ENCODE measurements around the gene ZSWIM5.

- TF ChIP-seq CTCF (conservative IDR thresholded peaks at IDR 0.05 in 1 of 2, IDR thresholded peaks at IDR 0.05 in 1 of 2; ENCODE audit: extremely low read depth in 1 of 2, insufficient read depth in 1 of 2, low read depth in 1 of 2, low read length in 2 of 2) (no peak), EZH2 (IDR thresholded peaks at IDR 0.05; ENCODE audit: borderline replicate concordance, low read length) (no peak)
Observed at GRCh38 chr1:45244660-45245059, 38.3 kb upstream of the ZSWIM5 start.
